NCI-H2171 (cell line): ENCODE results near the gene LETM1.
"Not testable (repeated sequence)": the region's sequence is repeated elsewhere in the genome, so short reads cannot be mapped to it uniquely, and the experiment has no call there.

Experiments used
- DNase-seq: peaks from one replicate; lab custom pipeline; 2025; lab: John Stamatoyannopoulos, UW

LETM1 gene

GRCh38 chr4:1851575-1852410 is 4.2 kb downstream of the LETM1 start:
- no peak for DNase-seq

GRCh38 chr4:1851160-1851559 is 4.8 kb downstream of the LETM1 start:
- DNase-seq: no peak

- no peak for DNase-seq
Measured at GRCh38 chr4:1850276-1850675, 5.7 kb downstream of the LETM1 start.

GRCh38 chr4:1846580-1846979 is 9.4 kb downstream of the LETM1 start:
- DNase-seq: no peak

- DNase-seq: not testable (repeated sequence)
Measured at GRCh38 chr4:1844618-1845017, 11.3 kb downstream of the LETM1 start.

GRCh38 chr4:1843852-1844251 is 12.1 kb downstream of the LETM1 start:
- no peak for DNase-seq

- no peak for DNase-seq
Measured at GRCh38 chr4:1842993-1843448, 12.9 kb downstream of the LETM1 start.

GRCh38 chr4:1842339-1842895 is 13.5 kb downstream of the LETM1 start:
- no peak for DNase-seq

- no peak for DNase-seq
Measured at GRCh38 chr4:1841887-1842210, 14.1 kb downstream of the LETM1 start.

- no peak for DNase-seq
Measured at GRCh38 chr4:1841201-1841886, 14.6 kb downstream of the LETM1 start.

GRCh38 chr4:1839282-1839681 is 16.7 kb downstream of the LETM1 start:
- no peak for DNase-seq

GRCh38 chr4:1837069-1837468 is 18.9 kb downstream of the LETM1 start:
- no peak for DNase-seq

GRCh38 chr4:1836650-1837049 is 19.3 kb downstream of the LETM1 start:
- DNase-seq: no peak

GRCh38 chr4:1835836-1836235 is 20.1 kb downstream of the LETM1 start:
- not testable (repeated sequence) for DNase-seq

- DNase-seq: no peak
Measured at GRCh38 chr4:1834047-1834775, 21.7 kb downstream of the LETM1 start.

- DNase-seq: no peak
Measured at GRCh38 chr4:1833307-1834046, 22.5 kb downstream of the LETM1 start.

GRCh38 chr4:1832690-1833089 is 23.3 kb downstream of the LETM1 start:
- DNase-seq: no peak

GRCh38 chr4:1831331-1831730 is 24.6 kb downstream of the LETM1 start:
- DNase-seq: no peak

- DNase-seq: no peak
Measured at GRCh38 chr4:1830642-1831228, 25.2 kb downstream of the LETM1 start.

GRCh38 chr4:1830234-1830633 is 25.7 kb downstream of the LETM1 start:
- no peak for DNase-seq
